Left hindlimb (tissue), 1 donor: Measurements from ENCODE around the gene PM20D1.

ENCODE experiments used
- DNase-seq: peaks from one replicate; pipeline ENCODE4 v3.0.0-alpha.2; 2018

Gene PM20D1

DNA sequence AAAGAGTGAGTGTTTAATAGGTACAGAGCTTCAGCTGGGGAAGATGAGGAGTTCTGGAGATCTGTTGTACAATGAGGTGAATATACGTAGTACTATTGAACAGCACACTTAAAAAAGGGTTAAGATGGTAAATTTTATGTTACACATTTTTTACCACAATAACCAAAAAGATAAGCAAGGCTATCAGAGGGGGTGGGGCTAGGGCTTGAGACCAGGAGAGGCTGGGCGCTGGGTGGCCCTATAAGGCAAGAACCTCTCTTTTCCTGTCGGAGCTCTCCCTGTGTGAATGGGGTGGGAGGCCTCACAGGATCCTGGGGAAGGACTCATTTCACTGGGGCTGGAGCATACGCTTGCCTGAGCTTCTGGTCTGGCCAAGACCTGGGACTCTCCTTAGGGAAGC lies 45.9 kb downstream of the PM20D1 start:
- DNase-seq, result no peak

DNA sequence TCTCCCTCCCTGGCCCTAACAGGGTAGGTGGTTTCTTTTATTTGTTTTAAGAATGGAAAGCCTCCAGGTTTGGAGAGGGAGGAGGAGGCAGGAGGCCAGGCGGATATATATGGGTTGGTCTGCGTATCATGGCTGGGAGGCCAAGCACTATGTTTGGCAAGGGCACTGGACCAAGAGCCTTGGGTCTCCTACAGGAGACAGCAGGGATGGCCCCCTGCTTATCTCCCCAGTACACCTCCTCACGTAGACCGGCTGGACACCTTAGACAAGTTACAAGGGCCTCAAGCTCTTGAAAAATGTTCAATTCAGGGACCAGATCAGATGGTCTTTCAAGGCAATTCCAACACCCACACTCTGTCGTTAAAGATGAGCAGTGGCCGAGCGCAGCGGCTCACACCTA lies 47.9 kb downstream of the PM20D1 start:
- no peak for DNase-seq

DNA sequence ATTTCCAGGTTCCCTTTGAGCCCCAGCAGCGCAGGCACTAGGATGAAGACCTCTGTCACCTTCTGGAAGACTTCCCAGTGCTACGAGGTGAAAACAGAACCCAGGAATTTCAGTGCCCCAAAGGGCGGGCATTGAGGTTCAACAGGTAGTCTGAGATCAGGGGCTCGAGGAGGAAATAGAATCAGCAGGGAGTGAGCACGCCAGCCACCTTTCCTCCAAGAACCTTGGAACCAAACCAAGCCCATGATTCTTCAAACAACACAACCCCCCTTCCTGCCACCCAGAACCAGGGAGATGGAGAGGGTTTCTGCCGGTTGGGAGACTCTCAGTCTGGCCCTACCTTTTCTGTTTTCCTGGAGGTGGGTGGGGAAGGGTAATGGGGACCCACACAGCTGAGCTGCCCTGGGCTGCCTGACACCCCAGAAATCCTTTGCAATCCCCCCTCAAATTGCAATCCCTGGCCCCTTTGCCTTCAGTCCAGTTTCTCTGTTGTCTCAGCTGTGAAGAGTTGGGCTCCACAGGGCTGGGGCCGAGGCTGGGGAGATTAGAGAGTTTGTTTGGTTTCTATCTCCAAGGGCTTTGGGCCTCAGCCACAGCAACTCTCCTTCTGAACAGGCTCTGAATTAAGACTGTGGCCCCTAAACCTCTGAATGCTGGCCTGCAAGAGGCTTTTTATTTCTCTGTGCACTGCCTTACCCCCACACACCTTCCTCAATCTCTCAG lies 48.8 kb downstream of the PM20D1 start:
- DNase-seq, result no peak

- no peak for DNase-seq
Measured at GRCh38 chr1:205800427-205800826, 49.5 kb downstream of the PM20D1 start.

DNA sequence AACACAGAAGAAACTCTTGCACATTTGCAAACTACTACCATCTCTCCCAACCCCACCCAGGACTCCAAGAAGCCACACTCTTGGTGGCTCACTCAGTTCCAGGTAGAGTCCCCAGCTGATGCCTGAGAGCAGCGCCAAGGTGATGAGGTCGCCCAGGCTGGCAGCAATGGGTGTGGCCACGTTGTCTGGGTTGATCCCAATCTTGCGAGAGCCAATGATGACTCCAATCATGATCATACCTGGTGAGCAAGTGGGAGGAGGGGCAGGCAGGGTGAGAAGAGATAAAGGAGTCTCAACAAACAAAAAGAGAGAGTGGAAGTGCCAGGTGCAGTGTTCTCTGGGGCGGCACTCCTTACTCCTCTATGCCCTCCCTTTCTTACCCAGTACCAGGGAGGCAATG lies 51.4 kb downstream of the PM20D1 start:
- DNase-seq, result no peak

- DNase-seq, result no peak
Measured at GRCh38 chr1:205797168-205797567, 52.8 kb downstream of the PM20D1 start.

DNA sequence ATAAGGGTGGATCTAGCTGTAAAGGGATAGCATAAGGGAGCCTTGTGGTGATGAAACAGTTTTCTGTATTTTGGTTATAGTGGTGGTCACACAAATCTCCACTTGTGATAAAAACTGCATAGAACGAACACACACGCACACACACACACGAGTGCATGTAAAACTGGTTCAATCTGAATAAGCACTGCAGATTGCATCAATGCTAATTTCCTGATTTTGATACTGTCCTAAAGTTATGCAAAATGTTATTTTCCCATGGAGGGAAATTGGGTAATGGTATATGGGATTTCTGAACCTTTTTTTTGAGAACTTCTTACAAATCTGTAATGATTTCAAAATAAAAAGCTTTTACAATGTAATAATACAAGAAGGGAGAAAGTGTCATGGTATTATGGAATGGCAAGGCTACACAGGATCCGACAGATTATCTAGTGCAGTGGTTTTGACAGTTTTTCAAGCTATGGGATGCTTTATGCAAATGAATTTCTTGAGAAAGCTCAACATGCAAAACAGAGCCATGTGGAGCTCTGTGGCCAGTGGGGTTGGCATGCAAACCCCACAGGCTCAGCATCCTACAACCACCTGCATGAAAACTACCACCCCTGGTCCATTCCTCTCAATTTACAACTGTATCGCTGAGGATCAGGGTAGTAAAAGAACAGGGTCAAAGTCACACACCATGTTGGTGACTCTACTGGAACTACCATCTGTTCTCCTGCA lies 55.8 kb downstream of the PM20D1 start:
- no peak for DNase-seq

GRCh38 chr1:205792961-205793673 lies 56.8 kb downstream of the PM20D1 start:
- DNase-seq, result no peak

GRCh38 chr1:205792481-205792881 lies 57.5 kb downstream of the PM20D1 start:
- DNase-seq, result no peak

DNA sequence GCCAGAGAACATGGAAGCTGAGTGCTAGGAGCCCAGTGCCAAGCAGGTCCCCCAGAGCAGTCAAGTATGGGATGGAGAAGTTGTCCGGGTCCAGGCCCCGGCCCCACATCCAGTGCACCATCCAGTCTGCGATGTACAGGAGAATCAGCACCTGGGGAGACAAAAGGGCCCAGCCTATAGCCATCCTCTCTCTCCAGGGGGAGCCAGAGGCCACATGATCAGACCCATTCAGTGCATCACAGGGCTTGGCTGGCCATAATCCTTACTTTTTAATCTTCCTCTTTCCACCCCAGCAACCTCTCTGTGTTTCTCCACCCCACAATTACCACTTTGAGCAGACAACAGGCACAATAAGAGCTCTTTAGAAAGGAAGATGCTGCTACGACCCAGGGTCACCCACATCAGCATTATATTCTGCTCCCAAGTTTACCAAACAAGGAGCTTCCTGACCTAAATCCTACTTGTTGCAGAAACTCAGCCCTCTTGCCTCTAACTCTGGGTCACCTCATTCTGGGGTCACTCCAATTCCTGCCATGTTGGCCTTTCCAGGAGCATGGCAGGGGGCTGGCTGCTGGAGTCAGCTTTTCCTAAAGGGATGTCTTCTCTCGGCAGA lies 58.3 kb downstream of the PM20D1 start:
- DNase-seq, result peak; percentile 67

DNA sequence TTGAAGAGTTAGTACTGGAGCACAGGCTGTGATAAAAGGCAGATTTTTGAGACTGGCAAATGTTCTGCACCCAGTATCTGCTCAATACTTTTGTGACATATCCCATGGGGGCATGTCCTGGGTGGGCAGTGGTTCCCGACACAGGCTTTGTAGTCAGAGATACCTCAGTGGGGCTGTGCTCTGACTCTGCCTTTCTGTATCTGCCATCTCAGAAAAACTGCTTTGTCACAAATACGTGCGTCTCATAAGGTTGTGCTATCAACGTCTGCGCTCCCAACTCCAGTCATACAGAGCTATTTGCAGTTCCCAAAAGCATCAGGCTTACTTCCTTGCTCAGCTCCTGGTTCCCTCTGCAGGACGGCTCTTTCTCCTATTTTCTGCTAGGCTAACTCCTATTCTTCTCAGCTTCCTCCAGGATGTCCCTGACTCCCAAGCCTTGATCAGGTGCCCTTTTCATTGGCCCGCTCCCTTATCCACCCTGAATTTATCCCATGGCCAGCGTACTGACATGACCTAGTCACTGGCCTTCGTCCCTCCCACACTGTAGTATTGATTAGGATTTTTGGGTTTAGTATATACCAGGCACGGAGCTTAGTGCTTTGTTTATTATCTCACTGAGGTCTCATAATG lies 62.5 kb downstream of the PM20D1 start:
- no peak for DNase-seq

DNA sequence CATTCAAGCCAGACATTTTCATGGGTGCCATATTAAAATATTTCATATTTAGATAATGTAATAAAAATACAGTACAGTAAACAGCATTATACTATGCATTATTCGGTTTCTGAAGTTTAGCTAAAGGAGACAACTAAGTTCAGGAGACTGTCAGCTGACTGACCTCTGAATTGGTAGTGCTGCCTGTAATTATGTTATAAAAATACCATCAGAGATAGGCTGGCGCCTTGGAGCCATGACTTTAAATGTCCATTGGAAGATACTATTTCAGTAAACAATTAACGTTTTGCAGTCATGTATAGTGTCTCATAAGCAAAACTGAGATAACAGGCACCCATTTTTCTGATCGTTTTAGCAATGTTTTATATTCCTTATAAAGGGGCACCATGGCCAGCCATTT lies 63.3 kb downstream of the PM20D1 start:
- DNase-seq, result no peak

DNA sequence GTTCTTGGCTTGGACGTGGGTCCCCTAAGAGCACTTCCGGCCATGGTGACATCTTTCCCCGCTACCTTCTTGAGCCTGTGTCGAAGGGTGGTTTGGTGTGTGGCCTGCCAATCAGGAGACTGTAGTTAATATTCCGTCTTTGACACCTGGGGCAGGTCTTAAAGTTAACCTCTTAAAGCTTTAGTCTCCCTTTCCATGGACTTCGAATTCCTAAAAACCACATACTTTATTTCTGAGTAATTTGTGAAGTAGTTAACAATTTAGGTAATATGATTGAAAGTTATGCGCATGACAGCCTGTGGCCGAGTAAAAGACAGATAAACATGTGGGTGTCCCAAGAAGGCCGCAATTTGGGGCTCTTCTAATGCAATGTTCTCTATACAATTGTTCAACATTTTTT lies 64.5 kb downstream of the PM20D1 start:
- no peak for DNase-seq

GRCh38 chr1:205783904-205784303 lies 66.0 kb downstream of the PM20D1 start:
- DNase-seq, result no peak

- DNase-seq, result no peak
Measured at GRCh38 chr1:205783433-205783795, 66.5 kb downstream of the PM20D1 start.

DNA sequence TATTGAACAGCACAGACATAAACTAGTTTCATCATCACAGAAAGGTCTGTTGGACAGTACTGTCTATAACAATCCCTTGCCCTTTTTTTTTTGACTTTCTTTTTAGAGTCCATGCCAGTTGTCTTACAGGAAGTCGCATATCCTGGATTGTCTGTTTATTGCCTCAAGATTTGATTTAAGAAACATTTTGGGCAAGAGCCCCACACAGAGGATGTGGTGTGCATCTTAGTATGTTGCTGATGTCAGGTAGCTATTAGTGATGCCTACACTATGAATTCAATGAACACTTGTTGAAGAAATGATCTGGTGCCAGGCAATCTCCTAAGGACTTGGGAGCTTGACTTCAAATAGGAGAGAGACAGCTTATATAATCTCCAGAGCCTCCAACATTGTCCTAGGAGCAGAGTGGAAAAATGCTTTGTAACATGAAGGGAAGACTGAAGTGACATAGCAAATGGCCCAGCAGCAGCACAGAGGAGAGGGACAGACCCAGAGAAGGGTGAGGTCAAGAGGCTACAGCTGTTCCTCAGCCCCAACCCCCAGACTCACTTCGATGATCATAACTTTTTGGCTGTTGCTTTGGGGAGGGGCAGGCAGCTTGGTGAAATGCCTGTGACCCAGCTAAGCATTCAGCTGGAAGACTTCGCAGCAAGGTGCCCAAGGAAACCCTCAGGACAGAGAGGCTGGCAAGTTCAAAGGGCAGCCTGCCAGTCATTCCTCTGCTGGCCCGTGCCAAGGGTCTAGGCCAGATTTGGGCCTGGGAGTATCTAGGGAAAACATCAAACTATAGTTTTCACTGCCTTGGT lies 67.1 kb downstream of the PM20D1 start:
- no peak for DNase-seq

DNA sequence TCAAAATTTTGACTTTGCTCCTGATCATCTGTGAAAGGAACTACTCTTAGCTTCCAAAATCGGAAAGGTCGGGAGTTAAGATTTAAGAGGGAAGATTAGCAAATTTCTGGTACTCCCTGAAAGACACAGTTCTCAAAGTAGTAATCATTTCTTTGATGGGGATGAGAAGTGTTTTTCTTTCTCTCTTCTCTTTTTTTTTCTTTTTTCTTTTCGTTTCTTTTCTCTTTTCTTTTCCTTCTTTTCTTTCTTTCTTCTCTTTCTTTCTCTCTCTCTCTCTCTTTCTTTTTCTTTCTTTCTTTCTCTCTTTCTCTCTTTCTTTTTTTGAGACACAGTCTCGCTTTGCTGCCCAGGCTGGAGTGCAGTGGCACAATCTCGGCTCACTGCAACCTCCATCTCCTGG lies 69.6 kb downstream of the PM20D1 start:
- no peak for DNase-seq
